Parathyroid adenoma (tissue), 2 donors: ENCODE results near the gene FSD1.

ENCODE experiments used
- H2AFZ ChIP-seq: fragments of 300-600 bp; sonication (generic); one replicate; pipeline ENCODE4 v1.7.0; 2017; ENCODE audit warnings: antibody characterized with exemption, mild to moderate bottlenecking
- H3K27ac ChIP-seq: fragments of 300-600 bp; sonication (generic); one replicate; pipeline ENCODE4 v1.7.0; 2017
- H3K27me3 ChIP-seq: fragments of 300-600 bp; sonication (generic); one replicate; pipeline ENCODE4 v1.7.0; 2017; ENCODE audit warnings: low read length; ENCODE audit not compliant: control insufficient read depth, insufficient read depth
- H3K36me3 ChIP-seq: fragments of 300-600 bp; sonication (generic); one replicate; pipeline ENCODE4 v1.7.0; 2017; ENCODE audit warnings: low read length; ENCODE audit not compliant: control insufficient read depth, insufficient read depth
- H3K4me1 ChIP-seq: fragments of 300-600 bp; sonication (generic); one replicate; pipeline ENCODE4 v1.7.0; 2017; ENCODE audit warnings: control low read depth
- H3K4me2 ChIP-seq: fragments of 300-600 bp; sonication (generic); one replicate; pipeline ENCODE4 v1.7.0; 2017; ENCODE audit warnings: low read length
- H3K4me3 ChIP-seq: fragments of 300-600 bp; sonication (generic); one replicate; pipeline ENCODE4 v1.7.0; 2017; ENCODE audit warnings: low read depth, low read length
- H3K79me2 ChIP-seq: fragments of 300-600 bp; sonication (generic); one replicate; pipeline ENCODE4 v1.7.0; 2017; ENCODE audit warnings: control low read depth
- H3K9ac ChIP-seq: fragments of 300-600 bp; sonication (generic); one replicate; pipeline ENCODE4 v1.7.0; 2017; ENCODE audit warnings: mild to moderate bottlenecking
- H3K9me3 ChIP-seq: fragments of 300-600 bp; sonication (generic); one replicate; pipeline ENCODE4 v1.7.0; 2017; ENCODE audit warnings: low read length; ENCODE audit not compliant: control insufficient read depth
- TF ChIP-seq, protein P1 (sequence below): fragments of 300-600 bp; sonication (generic); IDR thresholded peaks from one replicate; pipeline ENCODE4 v1.7.0; 2017; ENCODE audit warnings: antibody characterized with exemption, mild to moderate bottlenecking
- donor health status: primary hyperparathyroidism.

FSD1 gene

GRCh38 chr19:4350111-4350510 lies 45.7 kb downstream of the FSD1 start:
- Histone ChIP-seq H3K79me2 (peaks cover 2% of the 10 kb centered on the region), H3K4me3 (no peak overlapping the region), H3K9me3 (no peaks in the 10 kb centered on the region), H3K36me3 (no peaks in the 10 kb centered on the region), H3K9ac (no peak overlapping the region), H3K27ac (no peak overlapping the region), H3K4me2 (no peak overlapping the region), H3K27me3 (no peaks in the 10 kb centered on the region), H3K4me1 (peaks cover 5% of the 10 kb centered on the region), H2AFZ (no peak overlapping the region)
- TF ChIP-seq, protein P1, sequence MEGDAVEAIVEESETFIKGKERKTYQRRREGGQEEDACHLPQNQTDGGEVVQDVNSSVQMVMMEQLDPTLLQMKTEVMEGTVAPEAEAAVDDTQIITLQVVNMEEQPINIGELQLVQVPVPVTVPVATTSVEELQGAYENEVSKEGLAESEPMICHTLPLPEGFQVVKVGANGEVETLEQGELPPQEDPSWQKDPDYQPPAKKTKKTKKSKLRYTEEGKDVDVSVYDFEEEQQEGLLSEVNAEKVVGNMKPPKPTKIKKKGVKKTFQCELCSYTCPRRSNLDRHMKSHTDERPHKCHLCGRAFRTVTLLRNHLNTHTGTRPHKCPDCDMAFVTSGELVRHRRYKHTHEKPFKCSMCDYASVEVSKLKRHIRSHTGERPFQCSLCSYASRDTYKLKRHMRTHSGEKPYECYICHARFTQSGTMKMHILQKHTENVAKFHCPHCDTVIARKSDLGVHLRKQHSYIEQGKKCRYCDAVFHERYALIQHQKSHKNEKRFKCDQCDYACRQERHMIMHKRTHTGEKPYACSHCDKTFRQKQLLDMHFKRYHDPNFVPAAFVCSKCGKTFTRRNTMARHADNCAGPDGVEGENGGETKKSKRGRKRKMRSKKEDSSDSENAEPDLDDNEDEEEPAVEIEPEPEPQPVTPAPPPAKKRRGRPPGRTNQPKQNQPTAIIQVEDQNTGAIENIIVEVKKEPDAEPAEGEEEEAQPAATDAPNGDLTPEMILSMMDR = no peak

- no peaks in the 10 kb centered on the region for H3K36me3 ChIP-seq
- H2AFZ ChIP-seq = no peak overlapping the region
- no peak overlapping the region for H3K4me2 ChIP-seq
- TF ChIP-seq, protein P1 = no peak
- no peak overlapping the region for H3K4me3 ChIP-seq
- H3K4me1 ChIP-seq = peaks cover 5% of the 10 kb centered on the region
- H3K27me3 ChIP-seq = no peaks in the 10 kb centered on the region
- H3K9me3 ChIP-seq = no peaks in the 10 kb centered on the region
- H3K27ac ChIP-seq = no peak overlapping the region
- H3K9ac ChIP-seq = no peak overlapping the region
- peaks cover 2% of the 10 kb centered on the region for H3K79me2 ChIP-seq
These were observed 46.3 kb downstream of the FSD1 start for GRCh38 chr19:4350726-4351125.

DNA sequence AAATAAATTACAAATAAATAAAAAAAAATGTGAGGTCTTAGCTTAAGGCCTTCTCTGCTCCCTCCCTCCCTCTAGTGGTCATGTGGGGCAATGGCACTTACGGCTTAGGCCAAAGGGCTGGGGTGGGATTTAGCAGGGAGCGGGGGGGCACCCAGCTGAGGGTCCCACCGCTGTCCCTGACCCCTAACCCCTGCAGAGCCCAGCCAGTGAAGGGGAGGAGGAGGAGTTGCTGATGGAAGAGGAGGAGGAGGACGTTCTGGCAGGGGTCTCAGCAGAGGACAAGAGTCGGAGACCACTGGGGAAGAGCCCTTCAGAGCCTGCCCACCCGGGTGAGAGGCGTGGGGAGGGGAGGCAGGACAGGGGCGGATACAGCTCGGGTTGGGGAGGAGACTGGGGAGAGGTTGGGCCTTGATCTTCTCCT lies 48.3 kb downstream of the FSD1 start:
- no peaks in the 10 kb centered on the region for H3K36me3 ChIP-seq
- H3K4me2 ChIP-seq = no peak overlapping the region

DNA sequence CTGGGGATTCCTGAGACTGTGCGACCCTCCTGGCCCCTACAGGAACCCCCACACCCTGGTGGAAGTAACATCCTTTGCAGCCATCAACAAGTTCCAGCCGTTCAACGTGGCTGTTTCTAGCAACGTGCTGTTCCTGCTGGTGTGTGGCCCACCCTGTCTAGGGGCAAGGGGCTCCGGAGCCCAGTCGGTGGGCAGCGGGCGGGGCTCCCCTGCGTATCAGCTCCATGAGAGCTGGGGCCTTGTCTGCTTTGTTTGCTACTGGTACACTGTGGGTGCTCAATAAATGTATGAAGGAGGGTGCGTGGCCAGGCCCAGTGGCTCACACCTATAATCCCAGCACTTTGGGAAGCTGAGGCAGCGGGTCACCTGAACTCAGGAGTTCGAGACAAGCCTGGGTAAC lies 49.9 kb downstream of the FSD1 start:
- no peak overlapping the region for H2AFZ ChIP-seq
- peaks cover 5% of the 10 kb centered on the region for H3K4me1 ChIP-seq
- H3K36me3 ChIP-seq = no peaks in the 10 kb centered on the region
- no peak overlapping the region for H3K27ac ChIP-seq
- H3K27me3 ChIP-seq = no peaks in the 10 kb centered on the region
- no peaks in the 10 kb centered on the region for H3K9me3 ChIP-seq
- no peaks in the 10 kb centered on the region for H3K79me2 ChIP-seq
- H3K9ac ChIP-seq = no peak overlapping the region
- no peak overlapping the region for H3K4me2 ChIP-seq
- no peak overlapping the region for H3K4me3 ChIP-seq
- TF ChIP-seq, protein P1 = no peak

More for the DNA sequence above, 48.3 kb downstream of the FSD1 start:
- no peak overlapping the region for H3K4me3 ChIP-seq
- H3K27ac ChIP-seq = no peak overlapping the region
- H3K4me1 ChIP-seq = peaks cover 5% of the 10 kb centered on the region
- no peaks in the 10 kb centered on the region for H3K79me2 ChIP-seq
- no peaks in the 10 kb centered on the region for H3K27me3 ChIP-seq
- H3K9me3 ChIP-seq = no peaks in the 10 kb centered on the region
- H2AFZ ChIP-seq = no peak overlapping the region
- TF ChIP-seq, protein P1 = peak; percentile 89
- H3K9ac ChIP-seq = no peak overlapping the region

- Histone ChIP-seq H3K9me3 (no peaks in the 10 kb centered on the region), H3K9ac (no peak overlapping the region), H2AFZ (no peak overlapping the region), H3K4me1 (peaks cover 5% of the 10 kb centered on the region), H3K4me3 (no peak overlapping the region), H3K27ac (no peak overlapping the region), H3K27me3 (no peaks in the 10 kb centered on the region), H3K4me2 (no peak overlapping the region), H3K36me3 (no peaks in the 10 kb centered on the region), H3K79me2 (no peaks in the 10 kb centered on the region)
- TF ChIP-seq, protein P1 = no peak
These were observed 50.5 kb downstream of the FSD1 start for GRCh38 chr19:4354897-4355296.
